ENCODE data around the gene SLC25A29.
"Not testable (repeated sequence)": the region's sequence is repeated elsewhere in the genome, so short reads cannot be mapped to it uniquely, and the experiment has no call there.

DNA sequence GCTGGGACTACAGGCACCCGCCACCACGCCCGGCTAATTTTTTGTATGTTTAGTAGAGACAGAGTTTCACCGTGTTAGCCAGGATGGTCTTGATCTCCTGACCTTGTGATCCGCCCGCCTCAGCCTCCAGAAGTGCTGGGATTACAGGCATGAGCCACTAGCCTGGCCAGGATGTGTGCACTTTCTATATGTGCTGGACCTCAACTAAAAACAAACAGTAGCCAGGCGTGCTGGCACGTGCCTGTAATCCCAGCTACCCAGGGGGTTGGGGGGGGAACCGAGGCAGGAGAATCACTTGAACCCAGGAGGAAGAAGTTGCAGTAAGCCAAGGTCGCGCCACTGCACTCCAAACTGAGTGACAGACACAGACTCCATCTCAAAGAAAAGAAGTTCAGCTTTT lies 9.5 kb downstream of the SLC25A29 start:
- TF ChIP-seq, protein P1, sequence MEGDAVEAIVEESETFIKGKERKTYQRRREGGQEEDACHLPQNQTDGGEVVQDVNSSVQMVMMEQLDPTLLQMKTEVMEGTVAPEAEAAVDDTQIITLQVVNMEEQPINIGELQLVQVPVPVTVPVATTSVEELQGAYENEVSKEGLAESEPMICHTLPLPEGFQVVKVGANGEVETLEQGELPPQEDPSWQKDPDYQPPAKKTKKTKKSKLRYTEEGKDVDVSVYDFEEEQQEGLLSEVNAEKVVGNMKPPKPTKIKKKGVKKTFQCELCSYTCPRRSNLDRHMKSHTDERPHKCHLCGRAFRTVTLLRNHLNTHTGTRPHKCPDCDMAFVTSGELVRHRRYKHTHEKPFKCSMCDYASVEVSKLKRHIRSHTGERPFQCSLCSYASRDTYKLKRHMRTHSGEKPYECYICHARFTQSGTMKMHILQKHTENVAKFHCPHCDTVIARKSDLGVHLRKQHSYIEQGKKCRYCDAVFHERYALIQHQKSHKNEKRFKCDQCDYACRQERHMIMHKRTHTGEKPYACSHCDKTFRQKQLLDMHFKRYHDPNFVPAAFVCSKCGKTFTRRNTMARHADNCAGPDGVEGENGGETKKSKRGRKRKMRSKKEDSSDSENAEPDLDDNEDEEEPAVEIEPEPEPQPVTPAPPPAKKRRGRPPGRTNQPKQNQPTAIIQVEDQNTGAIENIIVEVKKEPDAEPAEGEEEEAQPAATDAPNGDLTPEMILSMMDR (IDR thresholded peaks at IDR 0.05; ENCODE audit: borderline replicate concordance, extremely low read depth, low read length, poor library complexity, severe bottlenecking): not testable (repeated sequence)
- not testable (repeated sequence) for TF ChIP-seq EZH2 (IDR thresholded peaks at IDR 0.05; ENCODE audit: borderline replicate concordance, low read depth, low read length, severe bottlenecking)

All from DND-41 (cell line).